GM13977 (cell line): ENCODE data around the gene ITIH4.

ENCODE experiments used
- DNase-seq: peaks from one replicate; pipeline ENCODE4 v3.0.0; 2012; ENCODE audit warnings: low spot score
- CTCF ChIP-seq: IDR thresholded peaks from 2 replicates; pipeline ENCODE4 v1.5.1; 2012; ENCODE audit warnings: mild to moderate bottlenecking, control low read depth; ENCODE audit not compliant: insufficient read depth; ENCODE audit errors: extremely low read depth, missing control alignments
- in situ Hi-C: fragments of 300-500 bp; cut with MboI; formaldehyde crosslinking; loops from one replicate; pipeline ENCODE4 v1.12.0; 2022; ENCODE audit warnings: low sequenced_read_pairs, low pct_unique_long_range_greater_than_20kb, mixed read lengths, inconsistent platforms; ENCODE audit not compliant: unreplicated experiment

The ITIH4 gene

GRCh38 chr3:52800079-52800478 is 30.4 kb downstream of the ITIH4 start:
- in situ Hi-C loops: no loop called here
- TF ChIP-seq CTCF: no peak
- DNase-seq: no peak

DNA sequence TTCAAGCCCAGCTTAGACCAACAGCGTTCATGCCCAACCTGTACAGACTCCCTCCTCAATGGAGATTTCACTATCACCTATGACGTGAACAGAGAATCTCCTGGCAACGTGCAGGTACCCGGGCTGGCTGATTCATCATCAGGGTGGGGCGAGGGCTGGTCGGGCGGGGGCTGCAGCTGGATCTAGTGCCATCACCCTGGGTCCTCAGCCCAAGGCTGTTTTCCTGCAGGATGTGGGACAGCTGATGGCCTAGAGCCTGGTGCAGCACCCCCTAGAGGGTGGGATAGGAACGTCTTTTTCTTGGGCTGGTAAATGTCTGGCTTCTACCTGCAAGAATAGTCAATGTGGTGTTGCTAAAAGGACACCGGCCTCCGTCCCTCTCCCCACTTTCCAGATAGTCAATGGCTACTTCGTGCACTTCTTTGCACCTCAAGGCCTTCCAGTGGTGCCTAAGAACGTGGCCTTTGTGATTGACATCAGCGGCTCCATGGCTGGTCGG is 31.4 kb downstream of the ITIH4 start:
- in situ Hi-C loops: no loop called here
- peak; percentile 75 for DNase-seq
- TF ChIP-seq CTCF: peak; percentile 68

DNA sequence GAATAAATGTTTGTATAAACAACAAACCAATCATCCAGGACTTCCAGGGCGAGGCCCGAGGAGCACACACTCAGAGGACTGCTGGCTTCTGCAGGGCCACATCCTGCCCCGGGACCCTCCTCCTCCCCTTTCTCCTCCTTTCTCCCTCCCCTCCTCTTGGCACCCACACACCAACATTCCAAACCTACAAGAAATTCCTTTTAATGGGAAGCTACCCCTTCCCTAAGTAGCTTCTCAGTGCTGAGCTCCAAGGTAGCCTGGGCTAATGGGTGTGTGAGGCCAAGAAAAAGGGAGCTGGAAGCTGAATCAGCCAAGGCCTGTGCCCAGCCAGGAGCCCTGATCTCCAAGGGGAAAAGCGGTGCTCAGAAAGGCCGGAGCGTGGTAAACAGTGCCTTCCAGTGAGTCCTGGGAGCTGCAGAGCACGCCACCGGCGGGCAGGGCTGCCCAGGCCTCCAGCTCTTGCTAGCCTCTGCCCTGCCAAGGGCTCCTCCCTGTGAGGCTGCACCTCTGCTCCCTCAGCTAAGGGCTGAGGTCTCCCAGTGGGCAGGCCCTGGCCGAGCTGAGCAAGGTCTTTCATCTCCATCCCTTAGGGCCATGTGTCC is 32.0 kb downstream of the ITIH4 start:
- in situ Hi-C loops: no loop called here
- no peak for DNase-seq
- TF ChIP-seq CTCF: no peak

DNA sequence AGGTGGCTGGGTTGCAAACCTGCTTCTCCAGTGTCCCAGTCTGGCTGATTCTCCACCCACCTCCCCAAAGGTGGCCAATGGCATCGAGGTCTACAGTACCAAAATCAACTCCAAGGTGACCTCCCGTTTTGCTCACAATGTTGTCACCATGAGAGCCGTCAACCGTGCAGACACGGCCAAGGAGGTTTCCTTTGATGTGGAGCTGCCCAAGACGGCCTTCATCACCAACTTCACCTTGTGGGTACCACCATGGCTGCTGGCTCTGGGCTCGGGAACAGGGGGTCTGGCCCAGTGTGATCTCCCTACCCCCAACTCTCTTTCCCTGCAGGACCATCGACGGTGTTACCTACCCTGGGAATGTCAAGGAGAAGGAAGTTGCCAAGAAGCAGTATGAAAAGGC is 34.1 kb downstream of the ITIH4 start:
- no peak for TF ChIP-seq CTCF
- in situ Hi-C loops: no loop called here
- DNase-seq: no peak

- no peak for DNase-seq
- no peak for TF ChIP-seq CTCF
- in situ Hi-C loops: no loop called here
Observed at GRCh38 chr3:52795298-52795900, 35.1 kb downstream of the ITIH4 start.

DNA sequence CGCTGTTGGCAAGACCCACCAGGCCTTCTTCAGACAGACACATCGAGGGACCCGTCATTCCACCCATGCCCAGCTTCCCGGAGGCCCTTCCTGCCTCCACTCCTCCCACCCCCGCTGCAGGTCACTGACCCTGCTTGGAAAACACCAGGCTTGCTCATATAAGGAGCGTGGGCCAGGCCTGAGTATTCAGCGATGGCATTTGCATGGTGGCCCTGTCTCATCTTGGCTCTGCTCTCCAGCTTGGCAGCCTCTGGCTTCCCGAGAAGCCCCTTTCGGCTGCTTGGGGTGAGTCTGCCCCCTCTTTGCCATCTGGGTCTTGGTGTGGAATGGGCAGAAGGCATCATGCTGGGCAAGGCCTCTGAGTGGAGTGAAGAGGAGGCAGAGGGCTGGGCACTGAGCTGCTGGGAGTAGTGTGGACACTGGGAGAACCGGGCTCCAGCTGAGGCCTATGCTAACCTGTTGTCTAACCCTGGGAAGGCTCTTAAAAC is 35.8 kb downstream of the ITIH4 start, which contains the start of gene ITIH3:
Gene ITIH3, plus strand, starts transcription at position 185 of the 488 bp plus-strand sequence. Its CDS starts 8 bp downstream, at position 193.
- DNase-seq: no peak
- in situ Hi-C loops: no loop called here

More for the DNA sequence above, 35.8 kb downstream of the ITIH4 start, which contains the start of gene ITIH3:
- no peak for TF ChIP-seq CTCF
